ENCODE data around the gene TEX2. TPM values are rescaled to one million over a fixed set of nuclear protein-coding genes. Genes with fewer than 3 reads are reported as not detected.

The TEX2 gene
- total and polyA plus RNA-seq, 8 donors = 20.1 to 38.2 (median 24.5) TPM

DNA sequence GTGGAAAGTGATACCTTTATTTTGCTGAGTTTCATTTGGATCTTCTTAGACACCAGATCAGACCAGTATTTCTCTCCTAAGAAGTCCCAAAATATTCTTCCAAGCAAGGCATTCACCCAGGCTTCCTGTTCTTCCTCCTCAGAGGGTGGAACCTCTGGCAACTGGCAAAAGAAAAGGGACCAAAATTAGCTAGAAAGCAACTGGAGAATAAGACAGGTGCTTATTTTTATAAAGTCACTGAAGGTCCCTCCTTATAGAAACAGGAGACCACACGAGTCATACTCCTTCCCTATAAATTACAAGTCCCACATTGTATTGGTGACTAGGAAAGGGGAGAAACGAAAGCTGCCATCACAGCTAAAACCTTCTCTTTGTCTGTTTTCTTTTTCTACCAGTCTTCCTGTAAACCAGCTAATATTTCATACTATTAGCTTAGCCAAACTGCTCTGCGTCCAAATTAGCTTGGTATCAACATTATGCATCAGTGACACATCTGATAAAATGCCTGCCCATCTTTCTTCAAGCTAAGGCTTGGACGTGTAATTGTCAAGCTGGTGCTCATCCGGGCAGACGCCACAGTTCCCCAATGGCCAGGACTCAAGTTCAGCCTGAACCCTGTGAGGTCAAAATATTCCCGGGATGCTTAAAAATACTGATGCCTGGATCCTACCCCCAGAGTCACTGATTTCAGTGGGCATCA, 85.6 kb downstream of the TEX2 start:
- TF ChIP-seq, protein P1, sequence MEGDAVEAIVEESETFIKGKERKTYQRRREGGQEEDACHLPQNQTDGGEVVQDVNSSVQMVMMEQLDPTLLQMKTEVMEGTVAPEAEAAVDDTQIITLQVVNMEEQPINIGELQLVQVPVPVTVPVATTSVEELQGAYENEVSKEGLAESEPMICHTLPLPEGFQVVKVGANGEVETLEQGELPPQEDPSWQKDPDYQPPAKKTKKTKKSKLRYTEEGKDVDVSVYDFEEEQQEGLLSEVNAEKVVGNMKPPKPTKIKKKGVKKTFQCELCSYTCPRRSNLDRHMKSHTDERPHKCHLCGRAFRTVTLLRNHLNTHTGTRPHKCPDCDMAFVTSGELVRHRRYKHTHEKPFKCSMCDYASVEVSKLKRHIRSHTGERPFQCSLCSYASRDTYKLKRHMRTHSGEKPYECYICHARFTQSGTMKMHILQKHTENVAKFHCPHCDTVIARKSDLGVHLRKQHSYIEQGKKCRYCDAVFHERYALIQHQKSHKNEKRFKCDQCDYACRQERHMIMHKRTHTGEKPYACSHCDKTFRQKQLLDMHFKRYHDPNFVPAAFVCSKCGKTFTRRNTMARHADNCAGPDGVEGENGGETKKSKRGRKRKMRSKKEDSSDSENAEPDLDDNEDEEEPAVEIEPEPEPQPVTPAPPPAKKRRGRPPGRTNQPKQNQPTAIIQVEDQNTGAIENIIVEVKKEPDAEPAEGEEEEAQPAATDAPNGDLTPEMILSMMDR (IDR thresholded peaks at IDR 0.05) = no peak
- Histone ChIP-seq H3K4me1 (peaks cover 16 to 76% of the 10 kb centered on the region in 2 donors), H3K9me3 (no peaks in the 10 kb centered on the region), H3K27me3 (no peaks in the 10 kb centered on the region), H3K4me3 (no peak overlapping the region), H3K27ac (peak overlapping the region; percentile 61 to 80), H3K36me3 (no peaks in the 10 kb centered on the region)
- no peak for DNase-seq
- intact Hi-C loops (cut with DNase I) = no loop called here
- ATAC-seq = no peak

- Histone ChIP-seq H3K27ac (peak overlapping the region; percentile 61 to 80), H3K36me3 (peaks cover 0 to 4% of the 10 kb centered on the region in 2 donors), H3K9me3 (no peaks in the 10 kb centered on the region), H3K4me1 (peaks cover 16 to 77% of the 10 kb centered on the region in 2 donors), H3K27me3 (no peaks in the 10 kb centered on the region), H3K4me3 (no peak overlapping the region)
- intact Hi-C loops (cut with DNase I) = no loop called here
- ATAC-seq (peak; percentile 71), DNase-seq (no peak)
- TF ChIP-seq, protein P1 (IDR thresholded peaks at IDR 0.05) = no peak
Measured at GRCh38 chr17:64176556-64176955, 86.5 kb downstream of the TEX2 start.

- DNase-seq (peak in 1 of 4 donors; percentile 72), ATAC-seq (peak; percentile 71)
- Histone ChIP-seq H3K9me3 (no peaks in the 10 kb centered on the region), H3K27me3 (no peaks in the 10 kb centered on the region), H3K4me1 (peaks cover 16 to 66% of the 10 kb centered on the region in 2 donors), H3K27ac (peak overlapping the region; percentile 61 to 80), H3K4me3 (no peak overlapping the region), H3K36me3 (peaks cover 0 to 20% of the 10 kb centered on the region in 2 donors)
- TF ChIP-seq, protein P1 (IDR thresholded peaks at IDR 0.05) = no peak
- intact Hi-C loops (cut with DNase I) = no loop called here
Measured at GRCh38 chr17:64174686-64175456, 88.2 kb downstream of the TEX2 start.

GRCh38 chr17:64173646-64174045, 89.4 kb downstream of the TEX2 start:
- intact Hi-C loops (cut with DNase I) = no loop called here
- H3K27ac ChIP-seq = peak overlapping the region in 1 of 2 donors; percentile 80
- H3K4me1 ChIP-seq = peaks cover 16 to 61% of the 10 kb centered on the region in 2 donors
- DNase-seq (no peak), ATAC-seq (no peak)
- no peaks in the 10 kb centered on the region for H3K9me3 ChIP-seq
- no peaks in the 10 kb centered on the region for H3K27me3 ChIP-seq
- TF ChIP-seq, protein P1 (IDR thresholded peaks at IDR 0.05) = no peak
- H3K4me3 ChIP-seq = no peak overlapping the region
- H3K36me3 ChIP-seq = peaks cover 0 to 23% of the 10 kb centered on the region in 2 donors

- Histone ChIP-seq H3K36me3 (peaks cover 0 to 27% of the 10 kb centered on the region in 2 donors), H3K27ac (no peak overlapping the region), H3K27me3 (no peaks in the 10 kb centered on the region), H3K9me3 (no peaks in the 10 kb centered on the region), H3K4me1 (peaks cover 16 to 51% of the 10 kb centered on the region in 2 donors), H3K4me3 (no peak overlapping the region)
- intact Hi-C loops (cut with DNase I) = no loop called here
- TF ChIP-seq, protein P1 (IDR thresholded peaks at IDR 0.05) = no peak
- ATAC-seq (no peak), DNase-seq (no peak)
Measured at GRCh38 chr17:64172510-64172909, 90.5 kb downstream of the TEX2 start.

Data from left lung (tissue), 10 donors.